ENCODE results near the gene ATP7A.
"Not testable (repeated sequence)": the region's sequence is repeated elsewhere in the genome, so short reads cannot be mapped to it uniquely, and the experiment has no call there.

ATP7A gene

GRCh38 chrX:77918568-77918967 is 8.1 kb downstream of the ATP7A start (continued):
- TF ChIP-seq CSRNP3 (CRISPR knock-in tag; IDR thresholded peaks at IDR 0.05) = no peak

GRCh38 chrX:77919370-77919769 is 8.9 kb downstream of the ATP7A start:
- ATAC-seq = not testable (repeated sequence)

- no peak for ATAC-seq
- TF ChIP-seq ZNF70 (CRISPR knock-in tag; IDR thresholded peaks at IDR 0.05) (no peak), ZFP30 (CRISPR knock-in tag; IDR thresholded peaks at IDR 0.05) (no peak), CREB5 (CRISPR knock-in tag; IDR thresholded peaks at IDR 0.05; ENCODE audit: low read depth) (no peak), OSR1 (CRISPR knock-in tag; IDR thresholded peaks at IDR 0.05) (no peak), PATZ1 (CRISPR knock-in tag; IDR thresholded peaks at IDR 0.05; ENCODE audit: borderline replicate concordance) (no peak), RARB (CRISPR knock-in tag; IDR thresholded peaks at IDR 0.05) (no peak), TSHZ2 (CRISPR knock-in tag; IDR thresholded peaks at IDR 0.05) (no peak), ZNF565 (CRISPR knock-in tag; conservative IDR thresholded peaks at IDR 0.05; ENCODE audit: low read depth) (no peak), GLIS3 (CRISPR knock-in tag; IDR thresholded peaks at IDR 0.05) (no peak), TOX (CRISPR knock-in tag; IDR thresholded peaks at IDR 0.05; ENCODE audit: borderline replicate concordance) (no peak), SNAI2 (CRISPR knock-in tag; IDR thresholded peaks at IDR 0.05) (no peak), PPARA (CRISPR knock-in tag; IDR thresholded peaks at IDR 0.05; ENCODE audit: borderline replicate concordance) (no peak), ZNF8 (CRISPR knock-in tag; IDR thresholded peaks at IDR 0.05) (no peak)
Observed at GRCh38 chrX:77922787-77923186, 12.3 kb downstream of the ATP7A start.

- no peak for TF ChIP-seq ZNF8 (CRISPR knock-in tag; IDR thresholded peaks at IDR 0.05)
- no peak for TF ChIP-seq TCF4 (CRISPR knock-in tag; IDR thresholded peaks at IDR 0.05; ENCODE audit: borderline replicate concordance)
- no peak for TF ChIP-seq TOX (CRISPR knock-in tag; IDR thresholded peaks at IDR 0.05; ENCODE audit: borderline replicate concordance)
- no peak for TF ChIP-seq ZNF70 (CRISPR knock-in tag; IDR thresholded peaks at IDR 0.05)
- TF ChIP-seq ZFP3 (CRISPR knock-in tag; IDR thresholded peaks at IDR 0.05) = no peak
- TF ChIP-seq ZFP30 (CRISPR knock-in tag; IDR thresholded peaks at IDR 0.05) = no peak
- no peak for TF ChIP-seq ISL1 (CRISPR knock-in tag; IDR thresholded peaks at IDR 0.05)
- TF ChIP-seq ZC3H10 (CRISPR knock-in tag; IDR thresholded peaks at IDR 0.05) = no peak
- TF ChIP-seq ESRRG (CRISPR knock-in tag; IDR thresholded peaks at IDR 0.05) = no peak
- TF ChIP-seq ZNF565 (CRISPR knock-in tag; conservative IDR thresholded peaks at IDR 0.05; ENCODE audit: low read depth) = no peak
- no peak for TF ChIP-seq BACH2 (CRISPR knock-in tag; IDR thresholded peaks at IDR 0.05; ENCODE audit: borderline replicate concordance)
- TF ChIP-seq PATZ1 (CRISPR knock-in tag; IDR thresholded peaks at IDR 0.05; ENCODE audit: borderline replicate concordance) = no peak
- TF ChIP-seq CSRNP3 (CRISPR knock-in tag; IDR thresholded peaks at IDR 0.05) = no peak
- TF ChIP-seq CSDC2 (CRISPR knock-in tag; IDR thresholded peaks at IDR 0.05) = no peak
- no peak for TF ChIP-seq SNAI2 (CRISPR knock-in tag; IDR thresholded peaks at IDR 0.05)
- TF ChIP-seq PPARA (CRISPR knock-in tag; IDR thresholded peaks at IDR 0.05; ENCODE audit: borderline replicate concordance) = no peak
- no peak for TF ChIP-seq OSR1 (CRISPR knock-in tag; IDR thresholded peaks at IDR 0.05)
- TF ChIP-seq POU6F1 (CRISPR knock-in tag; IDR thresholded peaks at IDR 0.05; ENCODE audit: borderline replicate concordance, low read depth) = no peak
- no peak for ATAC-seq
Observed at GRCh38 chrX:77924320-77924859, 13.9 kb downstream of the ATP7A start.
